GM15510 (cell line): ENCODE results near the gene KLK2.

Source experiments
- POLR2A ChIP-seq: IDR thresholded peaks from 3 replicates; pipeline ENCODE4 v1.6.1; 2011; ENCODE audit warnings: borderline replicate concordance; ENCODE audit not compliant: insufficient read length; ENCODE audit errors: extremely low read depth

Gene KLK2

GRCh38 chr19:50839712-50840655 lies 33.3 kb upstream of the KLK2 start:
- no peak for TF ChIP-seq POLR2A

DNA sequence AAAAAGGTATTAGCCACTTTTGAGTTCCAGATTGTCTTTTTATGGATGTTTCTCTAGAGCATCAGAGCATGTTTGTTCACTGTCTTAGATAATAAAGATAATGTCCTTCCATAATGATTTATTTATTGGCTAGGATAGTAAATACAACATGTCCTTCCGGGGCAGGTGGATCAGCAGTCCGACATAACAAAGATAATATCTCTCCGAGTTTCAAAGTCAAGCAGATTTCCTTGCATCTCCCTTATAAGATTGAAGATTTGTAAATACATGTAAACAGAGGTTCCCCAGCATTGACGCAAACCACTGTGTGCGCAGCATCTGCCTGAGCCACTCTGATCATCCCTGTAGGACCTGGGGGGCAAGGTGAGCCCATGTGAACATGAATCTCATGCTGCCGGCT lies 31.1 kb upstream of the KLK2 start:
- no peak for TF ChIP-seq POLR2A

- TF ChIP-seq POLR2A = no peak
These were observed 30.0 kb upstream of the KLK2 start for GRCh38 chr19:50843205-50843604.

GRCh38 chr19:50843701-50844221 lies 29.5 kb upstream of the KLK2 start:
- TF ChIP-seq POLR2A = no peak

GRCh38 chr19:50844296-50844935 lies 28.8 kb upstream of the KLK2 start:
- TF ChIP-seq POLR2A = no peak

- TF ChIP-seq POLR2A = no peak
These were observed 22.5 kb upstream of the KLK2 start for GRCh38 chr19:50850738-50851137.

DNA sequence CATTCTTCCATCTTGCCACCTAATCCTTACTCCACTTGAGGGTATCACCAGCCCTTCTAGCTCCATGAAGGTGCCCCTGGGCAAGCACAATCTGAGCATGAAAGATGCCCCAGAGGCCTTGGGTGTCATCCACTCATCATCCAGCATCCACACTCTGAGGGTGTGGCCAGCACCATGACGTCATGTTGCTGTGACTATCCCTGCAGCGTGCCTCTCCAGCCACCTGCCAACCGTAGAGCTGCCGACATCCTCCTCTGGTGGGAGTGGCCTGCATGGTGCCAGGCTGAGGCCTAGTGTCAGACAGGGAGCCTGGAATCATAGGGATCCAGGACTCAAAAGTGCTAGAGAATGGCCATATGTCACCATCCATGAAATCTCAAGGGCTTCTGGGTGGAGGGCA lies 21.6 kb upstream of the KLK2 start:
- TF ChIP-seq POLR2A = no peak

DNA sequence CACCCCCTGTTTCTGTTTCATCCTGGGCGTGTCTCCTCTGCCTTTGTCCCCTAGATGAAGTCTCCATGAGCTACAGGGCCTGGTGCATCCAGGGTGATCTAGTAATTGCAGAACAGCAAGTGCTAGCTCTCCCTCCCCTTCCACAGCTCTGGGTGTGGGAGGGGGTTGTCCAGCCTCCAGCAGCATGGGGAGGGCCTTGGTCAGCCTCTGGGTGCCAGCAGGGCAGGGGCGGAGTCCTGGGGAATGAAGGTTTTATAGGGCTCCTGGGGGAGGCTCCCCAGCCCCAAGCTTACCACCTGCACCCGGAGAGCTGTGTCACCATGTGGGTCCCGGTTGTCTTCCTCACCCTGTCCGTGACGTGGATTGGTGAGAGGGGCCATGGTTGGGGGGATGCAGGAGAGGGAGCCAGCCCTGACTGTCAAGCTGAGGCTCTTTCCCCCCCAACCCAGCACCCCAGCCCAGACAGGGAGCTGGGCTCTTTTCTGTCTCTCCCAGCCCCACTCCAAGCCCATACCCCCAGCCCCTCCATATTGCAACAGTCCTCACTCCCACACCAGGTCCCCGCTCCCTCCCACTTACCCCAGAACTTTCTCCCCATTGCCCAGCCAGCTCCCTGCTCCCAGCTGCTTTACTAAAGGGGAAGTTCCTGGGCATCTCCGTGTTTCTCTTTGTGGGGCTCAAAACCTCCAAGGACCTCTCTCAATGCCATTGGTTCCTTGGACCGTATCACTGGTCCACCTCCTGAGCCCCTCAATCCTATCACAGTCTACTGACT lies 18.4 kb upstream of the KLK2 start, which contains the start of gene KLK3:
TSS of gene KLK3 (plus strand) at position 280 of the 775 bp plus-strand sequence. CDS start at position 321, 41 bp downstream.
- TF ChIP-seq POLR2A = no peak

DNA sequence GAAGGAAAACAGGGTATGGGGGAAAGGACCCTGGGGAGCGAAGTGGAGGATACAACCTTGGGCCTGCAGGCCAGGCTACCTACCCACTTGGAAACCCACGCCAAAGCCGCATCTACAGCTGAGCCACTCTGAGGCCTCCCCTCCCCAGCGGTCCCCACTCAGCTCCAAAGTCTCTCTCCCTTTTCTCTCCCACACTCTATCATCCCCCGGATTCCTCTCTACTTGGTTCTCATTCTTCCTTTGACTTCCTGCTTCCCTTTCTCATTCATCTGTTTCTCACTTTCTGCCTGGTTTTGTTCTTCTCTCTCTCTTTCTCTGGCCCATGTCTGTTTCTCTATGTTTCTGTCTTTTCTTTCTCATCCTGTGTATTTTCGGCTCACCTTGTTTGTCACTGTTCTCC lies 15.9 kb upstream of the KLK2 start:
- TF ChIP-seq POLR2A = no peak

DNA sequence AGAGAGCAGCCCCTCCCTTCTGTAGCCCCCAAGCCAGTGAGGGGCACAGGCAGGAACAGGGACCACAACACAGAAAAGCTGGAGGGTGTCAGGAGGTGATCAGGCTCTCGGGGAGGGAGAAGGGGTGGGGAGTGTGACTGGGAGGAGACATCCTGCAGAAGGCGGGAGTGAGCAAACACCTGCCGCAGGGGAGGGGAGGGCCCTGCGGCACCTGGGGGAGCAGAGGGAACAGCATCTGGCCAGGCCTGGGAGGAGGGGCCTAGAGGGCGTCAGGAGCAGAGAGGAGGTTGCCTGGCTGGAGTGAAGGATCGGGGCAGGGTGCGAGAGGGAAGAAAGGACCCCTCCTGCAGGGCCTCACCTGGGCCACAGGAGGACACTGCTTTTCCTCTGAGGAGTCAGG lies 14.4 kb upstream of the KLK2 start:
- no peak for TF ChIP-seq POLR2A

DNA sequence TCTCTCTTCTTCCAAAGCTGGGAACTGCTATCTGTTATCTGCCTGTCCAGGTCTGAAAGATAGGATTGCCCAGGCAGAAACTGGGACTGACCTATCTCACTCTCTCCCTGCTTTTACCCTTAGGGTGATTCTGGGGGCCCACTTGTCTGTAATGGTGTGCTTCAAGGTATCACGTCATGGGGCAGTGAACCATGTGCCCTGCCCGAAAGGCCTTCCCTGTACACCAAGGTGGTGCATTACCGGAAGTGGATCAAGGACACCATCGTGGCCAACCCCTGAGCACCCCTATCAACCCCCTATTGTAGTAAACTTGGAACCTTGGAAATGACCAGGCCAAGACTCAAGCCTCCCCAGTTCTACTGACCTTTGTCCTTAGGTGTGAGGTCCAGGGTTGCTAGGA lies 13.4 kb upstream of the KLK2 start:
- no peak for TF ChIP-seq POLR2A

DNA sequence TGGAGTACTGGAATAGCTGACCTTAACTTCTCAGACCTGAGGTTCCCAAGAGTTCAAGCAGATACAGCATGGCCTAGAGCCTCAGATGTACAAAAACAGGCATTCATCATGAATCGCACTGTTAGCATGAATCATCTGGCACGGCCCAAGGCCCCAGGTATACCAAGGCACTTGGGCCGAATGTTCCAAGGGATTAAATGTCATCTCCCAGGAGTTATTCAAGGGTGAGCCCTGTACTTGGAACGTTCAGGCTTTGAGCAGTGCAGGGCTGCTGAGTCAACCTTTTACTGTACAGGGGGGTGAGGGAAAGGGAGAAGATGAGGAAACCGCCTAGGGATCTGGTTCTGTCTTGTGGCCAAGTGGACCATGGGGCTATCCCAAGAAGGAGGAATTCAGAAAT lies 12.2 kb upstream of the KLK2 start:
- TF ChIP-seq POLR2A = no peak

DNA sequence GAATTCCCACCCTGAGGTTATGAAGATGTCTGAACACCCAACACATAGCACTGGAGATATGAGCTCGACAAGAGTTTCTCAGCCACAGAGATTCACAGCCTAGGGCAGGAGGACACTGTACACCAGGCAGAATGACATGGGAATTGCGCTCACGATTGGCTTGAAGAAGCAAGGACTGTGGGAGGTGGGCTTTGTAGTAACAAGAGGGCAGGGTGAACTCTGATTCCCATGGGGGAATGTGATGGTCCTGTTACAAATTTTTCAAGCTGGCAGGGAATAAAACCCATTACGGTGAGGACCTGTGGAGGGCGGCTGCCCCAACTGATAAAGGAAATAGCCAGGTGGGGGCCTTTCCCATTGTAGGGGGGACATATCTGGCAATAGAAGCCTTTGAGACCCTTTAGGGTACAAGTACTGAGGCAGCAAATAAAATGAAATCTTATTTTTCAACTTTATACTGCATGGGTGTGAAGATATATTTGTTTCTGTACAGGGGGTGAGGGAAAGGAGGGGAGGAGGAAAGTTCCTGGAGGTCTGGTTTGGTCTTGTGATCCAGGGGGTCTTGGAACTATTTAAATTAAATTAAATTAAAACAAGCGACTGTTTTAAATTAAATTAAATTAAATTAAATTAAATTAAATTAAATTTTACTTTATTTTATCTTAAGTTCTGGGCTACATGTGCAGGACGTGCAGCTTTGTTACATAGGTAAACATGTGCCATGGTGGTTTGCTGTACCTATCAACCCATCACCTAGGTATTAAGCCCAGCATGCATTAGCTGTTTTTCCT lies 11.5 kb upstream of the KLK2 start:
- TF ChIP-seq POLR2A = no peak

DNA sequence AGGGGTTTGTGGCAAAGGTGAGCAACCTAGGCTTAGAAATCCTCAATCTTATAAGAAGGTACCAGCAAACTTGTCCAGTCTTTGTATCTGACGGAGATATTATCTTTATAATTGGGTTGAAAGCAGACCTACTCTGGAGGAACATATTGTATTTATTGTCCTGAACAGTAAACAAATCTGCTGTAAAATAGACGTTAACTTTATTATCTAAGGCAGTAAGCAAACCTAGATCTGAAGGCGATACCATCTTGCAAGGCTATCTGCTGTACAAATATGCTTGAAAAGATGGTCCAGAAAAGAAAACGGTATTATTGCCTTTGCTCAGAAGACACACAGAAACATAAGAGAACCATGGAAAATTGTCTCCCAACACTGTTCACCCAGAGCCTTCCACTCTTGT lies 3.8 kb upstream of the KLK2 start:
- TF ChIP-seq POLR2A = no peak

GRCh38 chr19:50870417-50871089 lies 2.7 kb upstream of the KLK2 start:
- no peak for TF ChIP-seq POLR2A

- TF ChIP-seq POLR2A = no peak
These were observed 972 bp downstream of the KLK2 start for GRCh38 chr19:50874211-50874610.
